Measurements from ENCODE around the gene MCM5.
"Not testable (repeated sequence)": the region's sequence is repeated elsewhere in the genome, so short reads cannot be mapped to it uniquely, and the experiment has no call there.

The MCM5 gene

GRCh38 chr22:35454416-35455054, 54.6 kb downstream of the MCM5 start:
- DNase-seq: no peak

- DNase-seq: no peak
Measured at GRCh38 chr22:35455529-35455928, 55.6 kb downstream of the MCM5 start.

GRCh38 chr22:35456757-35457156, 56.8 kb downstream of the MCM5 start:
- DNase-seq: no peak

GRCh38 chr22:35457729-35458546, 58.0 kb downstream of the MCM5 start:
- DNase-seq: no peak

GRCh38 chr22:35458547-35459422, 58.8 kb downstream of the MCM5 start:
- DNase-seq: no peak

- no peak for DNase-seq
Measured at GRCh38 chr22:35459423-35459894, 59.5 kb downstream of the MCM5 start.

GRCh38 chr22:35459976-35460375, 60.0 kb downstream of the MCM5 start:
- DNase-seq: not testable (repeated sequence)

GRCh38 chr22:35460688-35461087, 60.7 kb downstream of the MCM5 start:
- no peak for DNase-seq

- DNase-seq: no peak
Measured at GRCh38 chr22:35462498-35463230, 62.7 kb downstream of the MCM5 start.

- DNase-seq: no peak
Measured at GRCh38 chr22:35463231-35463933, 63.4 kb downstream of the MCM5 start.

GRCh38 chr22:35464399-35464798, 64.5 kb downstream of the MCM5 start:
- DNase-seq: no peak

- no peak for DNase-seq
Measured at GRCh38 chr22:35465109-35465701, 65.3 kb downstream of the MCM5 start.

- DNase-seq: no peak
Measured at GRCh38 chr22:35467681-35468434, 67.9 kb downstream of the MCM5 start.

GRCh38 chr22:35470903-35471321, 71.0 kb downstream of the MCM5 start:
- DNase-seq: no peak

- not testable (repeated sequence) for DNase-seq
Measured at GRCh38 chr22:35471566-35471965, 71.6 kb downstream of the MCM5 start.

GRCh38 chr22:35472488-35472887, 72.5 kb downstream of the MCM5 start:
- no peak for DNase-seq

GRCh38 chr22:35473971-35474370, 74.0 kb downstream of the MCM5 start:
- no peak for DNase-seq
